Breast epithelium (tissue), 4 donors: ENCODE results near the gene MAP4K1. TPM values are rescaled to one million over a fixed set of nuclear protein-coding genes. Genes with fewer than 3 reads are reported as not detected.

Experiments used
- DNase-seq, 2 donors: peaks; one replicate each; pipeline ENCODE4 v3.0.0-alpha.2; 2019; ENCODE audit warnings: low spot score in 2 of 2
- H3K27ac ChIP-seq, 2 donors: fragments of 200-600 bp; sonication (generic) in 1 of 2; one replicate each; pipeline ENCODE4 v1.5.1; 2016 to 2019; ENCODE audit warnings: mild to moderate bottlenecking in 1 of 2
- H3K27me3 ChIP-seq, 2 donors: fragments of 200-600 bp; sonication (generic) in 1 of 2; one replicate each; pipeline versions ENCODE4 v1.5.1 to v1.6.0; 2017 to 2019; ENCODE audit warnings: control low read depth in 1 of 2, mild to moderate bottlenecking in 1 of 2
- H3K36me3 ChIP-seq: fragments of 200-600 bp; one replicate; pipeline ENCODE4 v1.5.1; 2019
- H3K4me1 ChIP-seq, 2 donors: fragments of 200-600 bp; sonication (generic); one replicate each; pipeline ENCODE4 v1.5.1; 2016 to 2019; ENCODE audit warnings: control low read depth in 1 of 2
- H3K4me3 ChIP-seq, 3 donors: fragments of 200-600 bp; sonication (generic); 1 replicate in 2 of 3; 2 replicates in 1 of 3; pipeline ENCODE4 v1.5.1; 2016 to 2019; ENCODE audit warnings: mild to moderate bottlenecking in 3 of 3, moderate library complexity in 2 of 3
- H3K9me3 ChIP-seq, 2 donors: fragments of 200-600 bp; sonication (generic) in 1 of 2; one replicate each; pipeline ENCODE4 v1.5.1; 2016 to 2019; ENCODE audit warnings: control low read depth in 1 of 2
- POLR2A ChIP-seq: fragments of 450-650 bp; IDR thresholded peaks from one replicate; pipeline ENCODE4 v1.6.1; 2016; ENCODE audit warnings: antibody characterized with exemption, mild to moderate bottlenecking, moderate library complexity
- POLR2AphosphoS5 ChIP-seq, 3 donors: sonication (generic); formaldehyde crosslinking; IDR thresholded peaks; one replicate each; pipeline ENCODE4 v1.6.1; 2017; ENCODE audit warnings: antibody characterized with exemption in 3 of 3
- intact Hi-C: fragments of 100-400 bp; cut with DNase I; formaldehyde crosslinking; loops from one replicate; pipeline ENCODE4 v1.15.1; 2023; ENCODE audit warnings: low total_unique reads
- total RNA-seq, 3 donors: library from RNA; depleted of rRNA; stranded (reverse); fragments of >200 nt; gene quantifications; one replicate each; pipeline ENCODE4 v1.1.0, GENCODE V29; 2016
- TF ChIP-seq, protein P1 (sequence below), 3 donors: fragments of 450-650 bp; IDR thresholded peaks; one replicate each; pipeline ENCODE4 v1.5.1; 2016 to 2017; ENCODE audit warnings: antibody characterized with exemption in 3 of 3, mild to moderate bottlenecking in 3 of 3, moderate library complexity in 3 of 3

The MAP4K1 gene
- total RNA-seq, 3 donors from 2014 or later, result 2.5 to 9.3 (median 3.6) TPM

GRCh38 chr19:38660724-38661123 lies 43.0 kb upstream of the MAP4K1 start:
- H3K4me3 ChIP-seq, result no peak overlapping the region
- no peaks in the 10 kb centered on the region for H3K27me3 ChIP-seq
- no peaks in the 10 kb centered on the region for H3K9me3 ChIP-seq
- H3K27ac ChIP-seq, result peak overlapping the region; percentile 98 to 99
- no peak for DNase-seq
- H3K4me1 ChIP-seq, result peaks cover 44 to 73% of the 10 kb centered on the region in 2 donors
- intact Hi-C loops, result no loop called here
- H3K36me3 ChIP-seq, result no peaks in the 10 kb centered on the region
- TF ChIP-seq POLR2A, result no peak
- no peak for TF ChIP-seq POLR2AphosphoS5 (IDR thresholded peaks at IDR 0.05)
- TF ChIP-seq, protein P1, sequence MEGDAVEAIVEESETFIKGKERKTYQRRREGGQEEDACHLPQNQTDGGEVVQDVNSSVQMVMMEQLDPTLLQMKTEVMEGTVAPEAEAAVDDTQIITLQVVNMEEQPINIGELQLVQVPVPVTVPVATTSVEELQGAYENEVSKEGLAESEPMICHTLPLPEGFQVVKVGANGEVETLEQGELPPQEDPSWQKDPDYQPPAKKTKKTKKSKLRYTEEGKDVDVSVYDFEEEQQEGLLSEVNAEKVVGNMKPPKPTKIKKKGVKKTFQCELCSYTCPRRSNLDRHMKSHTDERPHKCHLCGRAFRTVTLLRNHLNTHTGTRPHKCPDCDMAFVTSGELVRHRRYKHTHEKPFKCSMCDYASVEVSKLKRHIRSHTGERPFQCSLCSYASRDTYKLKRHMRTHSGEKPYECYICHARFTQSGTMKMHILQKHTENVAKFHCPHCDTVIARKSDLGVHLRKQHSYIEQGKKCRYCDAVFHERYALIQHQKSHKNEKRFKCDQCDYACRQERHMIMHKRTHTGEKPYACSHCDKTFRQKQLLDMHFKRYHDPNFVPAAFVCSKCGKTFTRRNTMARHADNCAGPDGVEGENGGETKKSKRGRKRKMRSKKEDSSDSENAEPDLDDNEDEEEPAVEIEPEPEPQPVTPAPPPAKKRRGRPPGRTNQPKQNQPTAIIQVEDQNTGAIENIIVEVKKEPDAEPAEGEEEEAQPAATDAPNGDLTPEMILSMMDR (IDR thresholded peaks at IDR 0.05), result no peak

DNA sequence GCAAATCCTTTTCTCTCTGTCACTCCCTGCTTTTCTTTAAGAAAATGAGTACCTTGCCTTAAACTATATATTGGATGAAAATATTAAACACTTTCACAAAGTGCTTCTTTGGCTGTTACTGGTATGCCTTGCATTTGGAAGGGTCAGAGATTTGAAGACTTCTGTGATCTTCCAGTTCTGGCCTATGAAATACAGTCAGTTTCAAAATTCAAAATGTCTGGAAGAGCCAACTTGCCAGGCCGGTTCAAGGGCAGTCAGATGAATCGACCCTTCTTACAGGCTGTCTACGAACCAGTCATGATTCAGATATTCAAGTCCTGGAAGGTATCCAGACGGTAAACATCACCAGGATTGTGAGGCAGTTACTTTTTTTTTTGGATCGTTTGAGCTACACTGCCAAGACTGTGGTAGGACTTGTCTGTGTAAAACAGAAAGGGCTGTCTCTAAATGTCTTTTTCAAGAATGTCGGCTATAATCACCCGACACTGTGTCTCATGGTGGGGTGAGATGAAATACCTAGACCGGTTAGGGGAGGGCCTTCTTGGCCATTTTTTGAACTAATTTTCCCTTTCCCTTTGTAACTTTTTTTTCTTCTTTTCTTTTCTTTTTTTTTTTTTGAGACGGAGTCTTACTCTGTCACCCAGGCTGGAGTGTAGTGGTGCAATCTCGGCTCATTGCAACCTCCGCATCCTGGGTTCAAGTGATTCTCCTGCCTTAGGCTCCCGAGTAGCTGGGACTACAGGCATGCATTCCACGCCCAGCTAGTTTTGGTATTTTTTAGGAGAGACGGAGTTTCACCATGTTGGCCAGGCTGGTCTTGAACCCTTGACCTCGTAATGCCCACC lies 40.9 kb upstream of the MAP4K1 start:
- no peaks in the 10 kb centered on the region for H3K9me3 ChIP-seq
- peak overlapping the region; percentile 98 to 99 for H3K27ac ChIP-seq
- no peaks in the 10 kb centered on the region for H3K36me3 ChIP-seq
- peak in 1 of 2 donors; percentile 83 for DNase-seq
- H3K4me1 ChIP-seq, result peaks cover 28 to 61% of the 10 kb centered on the region in 2 donors
- TF ChIP-seq, protein P1 (IDR thresholded peaks at IDR 0.05), result no peak
- peak; percentile 25 to 77 (median 77) for TF ChIP-seq POLR2AphosphoS5 (IDR thresholded peaks at IDR 0.05)
- peak; percentile 45 for TF ChIP-seq POLR2A
- peak overlapping the region in 2 of 3 donors; percentile 20 to 49 for H3K4me3 ChIP-seq
- intact Hi-C loops, result no loop called here
- H3K27me3 ChIP-seq, result no peaks in the 10 kb centered on the region

DNA sequence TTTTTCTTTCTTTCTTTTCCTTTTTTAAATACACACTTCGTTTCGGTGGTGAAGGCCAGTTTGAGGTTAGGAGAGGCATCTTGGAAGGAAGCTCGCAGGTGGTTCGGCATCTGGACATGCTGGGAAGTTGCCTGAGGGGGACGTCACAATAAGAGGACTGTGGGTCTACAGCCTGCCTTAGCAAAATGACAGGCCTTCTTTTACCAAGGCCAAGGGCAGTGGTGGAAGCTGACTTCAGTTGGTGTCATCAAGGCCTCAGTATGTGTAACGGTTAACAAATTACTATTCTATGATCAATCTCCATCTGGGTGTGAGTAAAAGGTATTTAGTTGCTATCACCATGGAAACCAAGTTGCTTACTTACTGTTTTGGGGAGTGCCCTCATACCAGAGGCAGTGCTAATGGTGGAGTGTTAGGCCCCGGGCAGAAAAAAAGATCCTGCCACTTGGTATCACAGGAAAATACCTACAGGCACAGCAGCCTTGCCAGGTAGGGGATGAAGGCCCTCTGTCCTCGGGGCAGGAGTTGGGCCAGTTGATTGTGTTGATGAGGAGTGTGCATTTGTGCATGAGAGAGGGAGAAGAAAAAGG lies 40.0 kb upstream of the MAP4K1 start:
- Histone ChIP-seq H3K36me3 (no peaks in the 10 kb centered on the region), H3K9me3 (no peaks in the 10 kb centered on the region), H3K27me3 (no peaks in the 10 kb centered on the region), H3K4me1 (peaks cover 23 to 52% of the 10 kb centered on the region in 2 donors), H3K4me3 (peak overlapping the region in 1 of 3 donors; percentile 16), H3K27ac (peak overlapping the region; percentile 98 to 99)
- intact Hi-C loops, result no loop called here
- TF ChIP-seq, protein P1 (IDR thresholded peaks at IDR 0.05), result no peak
- TF ChIP-seq POLR2AphosphoS5 (IDR thresholded peaks at IDR 0.05) (no peak), POLR2A (no peak)
- DNase-seq, result no peak

DNA sequence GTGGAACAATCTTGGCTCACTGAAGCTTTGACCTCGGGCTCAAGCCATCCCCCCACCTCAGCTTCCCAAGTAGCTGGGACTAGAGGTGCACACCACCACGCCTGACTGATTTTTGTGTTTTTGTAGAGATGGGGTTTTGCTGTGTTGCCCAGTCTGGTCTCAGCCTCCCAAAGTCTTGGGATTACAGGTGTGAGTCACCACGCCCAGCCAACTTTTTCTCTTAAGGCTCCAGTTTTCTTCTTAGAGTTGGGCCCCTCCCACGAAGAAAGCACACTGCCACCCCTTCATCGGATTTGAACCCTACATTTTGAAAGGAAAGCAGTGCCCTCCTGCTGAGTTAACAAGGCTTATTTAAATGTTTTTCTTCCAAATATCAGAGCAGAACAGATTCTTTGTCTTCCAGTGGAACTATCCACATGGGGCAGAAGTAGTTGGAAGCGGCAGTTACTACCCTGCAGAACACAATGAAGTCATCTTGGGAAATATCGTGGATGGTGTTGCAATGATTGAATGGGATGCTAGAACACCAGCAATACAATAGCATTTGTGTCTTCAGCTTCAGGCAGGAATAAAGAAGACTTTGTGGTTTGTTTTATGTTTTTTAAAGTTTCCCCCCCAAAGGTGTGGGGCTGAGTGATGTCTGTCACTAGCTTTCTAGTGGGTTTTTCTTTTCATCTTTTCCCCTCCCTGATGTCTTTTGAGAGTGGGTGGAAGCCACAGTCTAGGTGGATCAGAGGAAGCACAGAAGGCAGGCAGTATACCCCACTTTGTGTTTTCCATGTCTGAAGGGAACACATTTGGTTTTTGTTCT lies 38.6 kb upstream of the MAP4K1 start:
- Histone ChIP-seq H3K9me3 (no peaks in the 10 kb centered on the region), H3K27ac (peak overlapping the region; percentile 98 to 99), H3K27me3 (no peaks in the 10 kb centered on the region), H3K4me1 (peaks cover 27 to 54% of the 10 kb centered on the region in 2 donors), H3K36me3 (no peaks in the 10 kb centered on the region), H3K4me3 (no peak overlapping the region)
- TF ChIP-seq POLR2AphosphoS5 (IDR thresholded peaks at IDR 0.05), result peak in 1 of 3 donors; percentile 65
- TF ChIP-seq, protein P1 (IDR thresholded peaks at IDR 0.05), result no peak
- intact Hi-C loops, result no loop called here
- DNase-seq, result no peak
